ENCODE results near the gene DCHS1. TPM values are rescaled to one million over a fixed set of nuclear protein-coding genes. Genes with fewer than 3 reads are reported as not detected.

DCHS1 gene
- total and polyA plus RNA-seq, 2 of the 13 experiments (the other 11 are each of a cell fraction or from before 2014, with no cell fraction given), result under 0.01 to 0.03 TPM

DNA sequence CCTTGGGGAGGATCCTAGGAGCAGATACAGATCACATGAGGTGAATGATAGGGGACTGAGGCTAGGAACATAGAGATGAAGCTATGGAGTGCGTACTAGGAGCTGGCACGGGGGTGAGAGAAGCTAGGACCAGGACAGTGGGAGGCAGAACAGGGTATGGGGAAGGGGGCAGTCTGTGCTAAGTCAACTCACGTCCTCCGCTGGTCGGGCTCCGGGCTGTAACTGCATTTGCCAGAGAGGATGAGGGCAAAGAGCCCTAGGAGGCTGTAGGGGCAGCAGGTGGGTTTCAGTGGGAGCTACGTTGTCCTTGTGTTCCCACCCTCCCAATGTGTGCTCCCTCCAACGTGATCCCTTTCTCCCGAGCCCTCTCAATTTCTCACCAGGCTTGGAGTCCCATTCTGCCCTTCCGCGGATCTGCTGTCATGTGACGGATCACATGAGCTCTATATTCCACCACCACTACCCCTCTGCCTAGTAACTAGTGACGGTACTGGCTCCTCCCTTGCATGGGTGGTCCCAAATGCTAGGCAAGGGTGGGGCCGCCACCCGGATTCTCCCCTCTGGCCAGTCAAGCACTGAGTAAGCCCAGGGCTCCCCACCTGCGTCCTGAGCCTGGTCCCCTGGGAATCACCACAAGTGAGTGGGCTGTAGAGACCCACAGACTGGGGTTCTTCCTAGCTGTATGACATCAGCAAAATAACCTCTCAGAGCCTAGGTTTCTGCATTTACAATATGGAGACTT lies 36.4 kb downstream of the DCHS1 start, which contains the start of gene TPP1 (continued):
- TF ChIP-seq, protein P1, sequence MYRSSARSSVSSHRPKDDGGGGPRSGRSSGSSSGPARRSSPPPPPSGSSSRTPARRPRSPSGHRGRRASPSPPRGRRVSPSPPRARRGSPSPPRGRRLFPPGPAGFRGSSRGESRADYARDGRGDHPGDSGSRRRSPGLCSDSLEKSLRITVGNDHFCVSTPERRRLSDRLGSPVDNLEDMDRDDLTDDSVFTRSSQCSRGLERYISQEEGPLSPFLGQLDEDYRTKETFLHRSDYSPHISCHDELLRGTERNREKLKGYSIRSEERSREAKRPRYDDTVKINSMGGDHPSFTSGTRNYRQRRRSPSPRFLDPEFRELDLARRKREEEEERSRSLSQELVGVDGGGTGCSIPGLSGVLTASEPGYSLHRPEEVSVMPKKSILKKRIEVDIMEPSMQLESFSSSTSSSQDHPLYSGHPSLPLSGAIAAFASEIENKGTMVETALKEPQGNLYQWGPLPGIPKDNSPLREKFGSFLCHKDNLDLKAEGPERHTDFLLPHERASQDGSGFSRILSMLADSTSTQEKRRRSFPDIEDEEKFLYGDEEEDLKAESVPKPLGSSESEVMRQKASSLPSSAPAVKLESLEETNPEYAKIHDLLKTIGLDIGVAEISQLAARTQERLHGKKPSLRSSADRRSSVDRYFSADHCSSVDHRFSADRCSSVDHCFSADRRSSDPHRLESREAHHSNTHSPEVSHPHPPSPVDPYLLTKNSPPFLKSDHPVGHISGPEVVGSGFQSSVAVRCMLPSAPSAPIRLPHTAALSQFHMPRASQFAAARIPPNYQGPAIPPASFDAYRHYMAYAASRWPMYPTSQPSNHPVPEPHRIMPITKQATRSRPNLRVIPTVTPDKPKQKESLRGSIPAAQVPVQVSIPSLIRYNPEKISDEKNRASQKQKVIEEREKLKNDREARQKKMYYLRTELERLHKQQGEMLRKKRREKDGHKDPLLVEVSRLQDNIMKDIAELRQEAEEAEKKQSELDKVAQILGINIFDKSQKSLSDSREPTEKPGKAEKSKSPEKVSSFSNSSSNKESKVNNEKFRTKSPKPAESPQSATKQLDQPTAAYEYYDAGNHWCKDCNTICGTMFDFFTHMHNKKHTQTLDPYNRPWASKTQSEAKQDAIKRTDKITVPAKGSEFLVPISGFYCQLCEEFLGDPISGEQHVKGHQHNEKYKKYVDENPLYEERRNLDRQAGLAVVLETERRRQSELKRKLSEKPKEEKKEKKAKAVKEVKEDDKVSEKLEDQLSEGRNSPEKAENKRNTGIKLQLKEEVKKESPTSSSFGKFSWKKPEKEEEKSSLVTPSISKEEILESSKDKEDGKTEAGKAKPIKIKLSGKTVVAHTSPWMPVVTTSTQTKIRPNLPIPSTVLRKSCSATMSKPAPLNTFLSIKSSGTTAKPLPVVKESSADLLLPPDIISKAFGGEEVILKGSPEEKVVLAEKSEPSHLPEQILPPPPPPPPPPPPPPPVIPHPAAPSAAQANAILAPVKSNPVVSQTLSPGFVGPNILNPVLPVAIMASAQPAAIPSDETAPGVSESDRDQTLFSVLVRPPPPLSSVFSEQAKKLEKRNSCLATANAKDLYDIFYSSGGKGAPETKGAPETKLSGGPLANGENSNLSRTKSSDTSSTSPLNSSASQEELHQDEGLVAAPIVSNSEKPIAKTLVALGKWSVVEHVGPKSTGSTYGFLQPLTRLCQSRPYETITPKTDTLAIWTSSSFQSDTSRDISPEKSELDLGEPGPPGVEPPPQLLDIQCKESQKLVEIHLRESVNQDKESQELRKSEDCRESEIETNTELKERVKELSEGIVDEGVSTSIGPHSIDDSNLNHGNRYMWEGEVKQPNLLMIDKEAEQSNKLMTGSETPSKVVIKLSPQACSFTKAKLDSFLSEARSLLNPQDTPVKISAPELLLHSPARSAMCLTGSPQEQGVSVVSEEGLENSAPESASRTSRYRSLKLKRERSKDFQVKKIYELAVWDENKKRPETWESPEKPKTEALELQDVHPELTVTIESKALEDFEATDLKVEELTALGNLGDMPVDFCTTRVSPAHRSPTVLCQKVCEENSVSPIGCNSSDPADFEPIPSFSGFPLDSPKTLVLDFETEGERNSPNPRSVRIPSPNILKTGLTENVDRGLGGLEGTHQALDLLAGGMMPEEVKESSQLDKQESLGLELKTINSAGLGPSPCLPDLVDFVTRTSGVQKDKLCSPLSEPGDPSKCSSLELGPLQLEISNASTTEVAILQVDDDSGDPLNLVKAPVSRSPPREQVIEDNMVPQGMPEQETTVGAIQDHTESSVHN (CRISPR knock-in tag; IDR thresholded peaks at IDR 0.05), result no peak
- no peak for TF ChIP-seq MTF2 (CRISPR knock-in tag; IDR thresholded peaks at IDR 0.05; ENCODE audit: borderline replicate concordance)
- TF ChIP-seq, protein P2, sequence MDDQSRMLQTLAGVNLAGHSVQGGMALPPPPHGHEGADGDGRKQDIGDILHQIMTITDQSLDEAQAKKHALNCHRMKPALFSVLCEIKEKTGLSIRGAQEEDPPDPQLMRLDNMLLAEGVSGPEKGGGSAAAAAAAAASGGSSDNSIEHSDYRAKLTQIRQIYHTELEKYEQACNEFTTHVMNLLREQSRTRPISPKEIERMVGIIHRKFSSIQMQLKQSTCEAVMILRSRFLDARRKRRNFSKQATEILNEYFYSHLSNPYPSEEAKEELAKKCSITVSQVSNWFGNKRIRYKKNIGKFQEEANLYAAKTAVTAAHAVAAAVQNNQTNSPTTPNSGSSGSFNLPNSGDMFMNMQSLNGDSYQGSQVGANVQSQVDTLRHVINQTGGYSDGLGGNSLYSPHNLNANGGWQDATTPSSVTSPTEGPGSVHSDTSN (CRISPR knock-in tag; IDR thresholded peaks at IDR 0.05; ENCODE audit: borderline replicate concordance), result no peak
- TF ChIP-seq ZSCAN5A (CRISPR knock-in tag; IDR thresholded peaks at IDR 0.05; ENCODE audit: borderline replicate concordance), result no peak
- no peak for TF ChIP-seq ZNF563 (CRISPR knock-in tag; IDR thresholded peaks at IDR 0.05)
- TF ChIP-seq ZNF569 (CRISPR knock-in tag; IDR thresholded peaks at IDR 0.05; ENCODE audit: borderline replicate concordance), result no peak
- TF ChIP-seq, protein P3, sequence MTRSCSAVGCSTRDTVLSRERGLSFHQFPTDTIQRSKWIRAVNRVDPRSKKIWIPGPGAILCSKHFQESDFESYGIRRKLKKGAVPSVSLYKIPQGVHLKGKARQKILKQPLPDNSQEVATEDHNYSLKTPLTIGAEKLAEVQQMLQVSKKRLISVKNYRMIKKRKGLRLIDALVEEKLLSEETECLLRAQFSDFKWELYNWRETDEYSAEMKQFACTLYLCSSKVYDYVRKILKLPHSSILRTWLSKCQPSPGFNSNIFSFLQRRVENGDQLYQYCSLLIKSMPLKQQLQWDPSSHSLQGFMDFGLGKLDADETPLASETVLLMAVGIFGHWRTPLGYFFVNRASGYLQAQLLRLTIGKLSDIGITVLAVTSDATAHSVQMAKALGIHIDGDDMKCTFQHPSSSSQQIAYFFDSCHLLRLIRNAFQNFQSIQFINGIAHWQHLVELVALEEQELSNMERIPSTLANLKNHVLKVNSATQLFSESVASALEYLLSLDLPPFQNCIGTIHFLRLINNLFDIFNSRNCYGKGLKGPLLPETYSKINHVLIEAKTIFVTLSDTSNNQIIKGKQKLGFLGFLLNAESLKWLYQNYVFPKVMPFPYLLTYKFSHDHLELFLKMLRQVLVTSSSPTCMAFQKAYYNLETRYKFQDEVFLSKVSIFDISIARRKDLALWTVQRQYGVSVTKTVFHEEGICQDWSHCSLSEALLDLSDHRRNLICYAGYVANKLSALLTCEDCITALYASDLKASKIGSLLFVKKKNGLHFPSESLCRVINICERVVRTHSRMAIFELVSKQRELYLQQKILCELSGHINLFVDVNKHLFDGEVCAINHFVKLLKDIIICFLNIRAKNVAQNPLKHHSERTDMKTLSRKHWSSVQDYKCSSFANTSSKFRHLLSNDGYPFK (CRISPR knock-in tag; IDR thresholded peaks at IDR 0.05; ENCODE audit: borderline replicate concordance), result 0 out of 2 replicates have a peak, but pooled peaks have one; percentile 13
- TF ChIP-seq ZNF776 (CRISPR knock-in tag; IDR thresholded peaks at IDR 0.05), result no peak
- TF ChIP-seq PCBP2 (optimal IDR thresholded peaks at IDR 0.05; ENCODE audit: low read depth, low read length, poor library complexity, severe bottlenecking), result no peak
- 0 out of 2 replicates have a peak, but pooled peaks have one; percentile 23 for TF ChIP-seq TSC22D2 (CRISPR knock-in tag; IDR thresholded peaks at IDR 0.05; ENCODE audit: borderline replicate concordance)
